Activated T-cell treated with anti-CD3 and anti-CD28 coated beads for 48 hours (primary cell): ENCODE measurements around the gene PSMD2.

Experiments used
- DNase-seq: peaks from one replicate; pipeline ENCODE4 v3.0.0-alpha.2; 2020; ENCODE audit warnings: low read depth

PSMD2 gene

GRCh38 chr3:184282941-184283340 is 16.1 kb upstream of the PSMD2 start:
- DNase-seq, result no peak

GRCh38 chr3:184283681-184284080 is 15.4 kb upstream of the PSMD2 start:
- no peak for DNase-seq

- DNase-seq, result peak; percentile 11
These were observed 14.3 kb upstream of the PSMD2 start for GRCh38 chr3:184284696-184285095.

GRCh38 chr3:184289426-184289938 is 9.6 kb upstream of the PSMD2 start:
- DNase-seq, result peak; percentile 65

GRCh38 chr3:184290331-184290730 is 8.7 kb upstream of the PSMD2 start:
- DNase-seq, result no peak

- DNase-seq, result no peak
These were observed 7.8 kb upstream of the PSMD2 start for GRCh38 chr3:184291044-184291737.

- no peak for DNase-seq
These were observed 7.1 kb upstream of the PSMD2 start for GRCh38 chr3:184291738-184292445.

- no peak for DNase-seq
These were observed 3.3 kb upstream of the PSMD2 start for GRCh38 chr3:184295771-184296170.

GRCh38 chr3:184296616-184297015 is 2.4 kb upstream of the PSMD2 start:
- no peak for DNase-seq

GRCh38 chr3:184299488-184300377 is 692 bp downstream of the PSMD2 start:
- no peak for DNase-seq

GRCh38 chr3:184300378-184300720 is 1.3 kb downstream of the PSMD2 start:
- no peak for DNase-seq

GRCh38 chr3:184305577-184305976 is 6.5 kb downstream of the PSMD2 start:
- DNase-seq, result no peak

- DNase-seq, result no peak
These were observed 7.4 kb downstream of the PSMD2 start for GRCh38 chr3:184306341-184306972.

GRCh38 chr3:184307915-184308314 is 8.9 kb downstream of the PSMD2 start:
- no peak for DNase-seq

GRCh38 chr3:184308744-184309143 is 9.7 kb downstream of the PSMD2 start:
- no peak for DNase-seq

- DNase-seq, result no peak
These were observed 12.6 kb downstream of the PSMD2 start for GRCh38 chr3:184311633-184312032.

- peak; percentile 91 for DNase-seq
These were observed 15.3 kb downstream of the PSMD2 start, which contains the start of gene EIF4G1 for GRCh38 chr3:184314363-184314699. TSS of gene EIF4G1 (plus strand) at chr3:184314606. CDS start at chr3:184315797, 1,191 bp downstream.

GRCh38 chr3:184314700-184315542 is 15.9 kb downstream of the PSMD2 start:
- DNase-seq, result peak; percentile 50

- DNase-seq, result no peak
These were observed 16.5 kb downstream of the PSMD2 start for GRCh38 chr3:184315543-184315867.

- DNase-seq, result no peak
These were observed 17.0 kb downstream of the PSMD2 start for GRCh38 chr3:184315871-184316661.
